ENCODE data around the gene SDK2.

SDK2 gene

DNA sequence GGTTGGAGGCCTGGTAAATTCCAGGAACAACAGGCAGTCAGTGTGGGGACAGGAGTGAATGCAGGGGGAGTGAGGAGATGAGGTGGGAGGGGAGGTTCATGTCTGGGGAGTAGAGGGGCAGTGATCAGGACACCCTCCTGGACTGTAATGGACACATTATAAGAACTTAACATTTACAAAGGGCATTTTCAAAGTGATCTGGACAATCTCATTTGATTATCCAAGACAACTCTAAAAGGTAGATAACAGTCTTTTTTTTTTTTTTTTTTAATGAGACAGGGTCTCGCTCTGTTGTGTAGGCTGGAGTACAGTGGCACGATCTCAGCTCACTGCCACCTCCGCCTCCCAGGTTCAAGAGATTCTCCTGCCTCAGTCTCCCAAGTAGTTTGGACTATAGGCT, 5.7 kb downstream of the SDK2 start:
- FAIRE-seq (no peak), DNase-seq (ENCODE audit: insufficient read length, low spot score) (no peak)
- no peak for TF ChIP-seq POLR2A (IDR thresholded peaks at IDR 0.05; ENCODE audit: low read depth, low read length)
- no peak for TF ChIP-seq SPI1 (IDR thresholded peaks at IDR 0.05; ENCODE audit: low read depth, low read length)
- TF ChIP-seq PAX5 (IDR thresholded peaks at IDR 0.05; ENCODE audit: insufficient read depth, low read length, severe bottlenecking) = no peak
- TF ChIP-seq POLR2AphosphoS5 (IDR thresholded peaks at IDR 0.05; ENCODE audit: low read depth, low read length) = no peak
- TF ChIP-seq TAF1 (IDR thresholded peaks at IDR 0.05; ENCODE audit: low read depth, low read length) = no peak
- no peak for TF ChIP-seq POU2F2 (IDR thresholded peaks at IDR 0.05; ENCODE audit: low read depth, low read length)

DNA sequence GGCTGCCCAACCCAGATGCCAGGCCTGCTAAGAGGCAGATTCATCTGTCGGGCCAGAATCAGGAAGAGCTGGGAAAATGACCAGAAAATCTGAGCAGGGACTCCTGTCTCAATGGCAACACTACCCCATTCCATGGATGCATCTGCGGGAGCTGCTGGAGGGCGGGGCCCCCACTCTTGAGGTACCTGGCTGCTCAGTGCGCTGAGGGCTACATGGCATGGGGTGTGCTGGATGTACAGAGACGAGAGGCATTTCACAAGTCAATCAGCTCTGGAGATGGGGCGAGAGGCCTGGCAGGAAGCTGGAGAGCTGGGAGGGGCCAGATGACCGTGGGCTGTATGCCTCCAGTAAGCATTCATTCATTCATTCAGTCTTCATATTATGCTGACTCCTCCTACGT, 6.4 kb downstream of the SDK2 start:
- DNase-seq (ENCODE audit: insufficient read length, low spot score) (no peak), FAIRE-seq (no peak)
- TF ChIP-seq POU2F2 (IDR thresholded peaks at IDR 0.05; ENCODE audit: low read depth, low read length) (no peak), PAX5 (IDR thresholded peaks at IDR 0.05; ENCODE audit: insufficient read depth, low read length, severe bottlenecking) (no peak), TAF1 (IDR thresholded peaks at IDR 0.05; ENCODE audit: low read depth, low read length) (no peak), POLR2A (IDR thresholded peaks at IDR 0.05; ENCODE audit: low read depth, low read length) (no peak), SPI1 (IDR thresholded peaks at IDR 0.05; ENCODE audit: low read depth, low read length) (no peak), POLR2AphosphoS5 (IDR thresholded peaks at IDR 0.05; ENCODE audit: low read depth, low read length) (no peak)

DNA sequence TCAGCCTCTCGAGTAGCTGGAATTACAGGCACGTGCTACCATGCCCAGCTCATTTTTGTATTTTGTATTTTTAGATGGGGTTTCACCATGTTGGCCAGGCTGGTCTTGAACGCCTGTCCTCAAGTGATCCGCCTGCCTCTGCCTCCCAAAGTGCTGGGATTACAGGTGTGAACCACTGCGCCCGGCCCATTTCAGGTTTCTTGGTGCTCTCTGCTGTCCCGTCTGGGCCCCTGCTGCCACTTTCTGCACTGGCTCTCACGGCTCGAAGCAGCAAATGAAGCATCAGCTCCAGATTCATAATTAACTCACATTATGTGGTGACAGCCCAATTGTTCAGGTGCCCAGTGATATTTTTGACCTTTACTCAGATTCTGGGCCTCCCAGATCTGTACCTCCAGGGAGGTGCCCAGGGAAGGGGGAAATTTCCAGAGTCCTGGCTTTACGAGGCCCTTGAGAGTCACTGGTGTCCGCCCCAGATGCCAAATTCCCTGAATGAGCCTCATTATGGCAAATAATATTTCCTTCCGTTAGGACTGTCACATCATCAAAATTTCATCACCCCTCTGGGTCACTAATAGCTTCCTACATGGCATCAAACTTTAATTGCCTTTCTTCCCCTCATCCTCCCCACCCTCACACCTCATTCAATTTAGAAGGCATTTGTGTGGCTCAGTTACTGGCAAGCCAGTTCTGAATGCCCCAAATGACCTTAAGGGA, 9.0 kb downstream of the SDK2 start:
- TF ChIP-seq TAF1 (IDR thresholded peaks at IDR 0.05; ENCODE audit: low read depth, low read length) = no peak
- no peak for TF ChIP-seq POLR2AphosphoS5 (IDR thresholded peaks at IDR 0.05; ENCODE audit: low read depth, low read length)
- TF ChIP-seq SPI1 (IDR thresholded peaks at IDR 0.05; ENCODE audit: low read depth, low read length) = no peak
- no peak for FAIRE-seq
- DNase-seq (ENCODE audit: insufficient read length, low spot score) = no peak

DNA sequence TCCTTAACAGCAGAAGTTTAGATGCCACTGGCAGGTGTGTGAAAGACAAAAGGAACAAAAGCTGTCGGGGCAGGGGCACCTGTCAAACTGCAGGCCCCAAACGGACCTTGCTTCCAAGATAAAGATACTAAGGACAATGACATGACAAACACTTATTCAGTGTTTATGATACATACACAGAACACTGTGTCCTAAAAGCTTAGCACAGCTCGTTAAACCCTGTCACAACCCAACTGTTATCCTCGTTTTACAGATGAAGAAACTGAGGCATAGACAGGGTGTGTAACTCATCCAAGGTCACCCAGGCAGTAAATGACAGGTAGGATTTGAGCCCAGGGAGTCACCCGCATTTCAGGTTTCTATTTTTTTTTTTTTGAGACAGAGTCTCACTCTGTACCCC, 9.6 kb downstream of the SDK2 start:
- TF ChIP-seq SPI1 (IDR thresholded peaks at IDR 0.05; ENCODE audit: low read depth, low read length) (no peak), POLR2AphosphoS5 (IDR thresholded peaks at IDR 0.05; ENCODE audit: low read depth, low read length) (no peak), TAF1 (IDR thresholded peaks at IDR 0.05; ENCODE audit: low read depth, low read length) (no peak), POLR2A (IDR thresholded peaks at IDR 0.05; ENCODE audit: low read depth, low read length) (no peak), POU2F2 (IDR thresholded peaks at IDR 0.05; ENCODE audit: low read depth, low read length) (no peak), PAX5 (IDR thresholded peaks at IDR 0.05; ENCODE audit: insufficient read depth, low read length, severe bottlenecking) (no peak)
- DNase-seq (ENCODE audit: insufficient read length, low spot score) = no peak
- no peak for FAIRE-seq

- DNase-seq (ENCODE audit: insufficient read length, low spot score) = no peak
These were observed 10.5 kb downstream of the SDK2 start for GRCh38 chr17:73633736-73634135.

DNA sequence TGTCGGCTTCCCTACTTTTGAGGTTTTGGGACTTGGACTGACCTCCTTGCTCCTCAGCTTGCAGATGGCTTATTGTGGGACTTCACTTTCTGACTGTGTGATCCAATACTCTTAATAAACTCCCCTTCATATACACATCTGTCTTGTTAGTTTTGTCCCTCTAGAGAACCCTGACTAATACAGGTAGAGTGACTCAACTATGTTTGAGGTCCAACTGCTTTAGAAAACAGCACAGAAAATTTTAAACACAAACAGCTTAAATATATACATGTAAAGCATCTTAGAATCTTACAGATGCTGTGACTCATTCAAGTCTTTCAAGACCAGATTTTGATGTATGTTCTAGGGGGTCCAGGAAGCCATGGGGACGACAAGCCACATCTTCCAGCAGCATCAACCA, 11.7 kb downstream of the SDK2 start:
- DNase-seq (ENCODE audit: insufficient read length, low spot score) (no peak), FAIRE-seq (no peak)
- TF ChIP-seq POLR2AphosphoS5 (IDR thresholded peaks at IDR 0.05; ENCODE audit: low read depth, low read length) (no peak), POU2F2 (IDR thresholded peaks at IDR 0.05; ENCODE audit: low read depth, low read length) (no peak), POLR2A (IDR thresholded peaks at IDR 0.05; ENCODE audit: low read depth, low read length) (no peak), TAF1 (IDR thresholded peaks at IDR 0.05; ENCODE audit: low read depth, low read length) (no peak), SPI1 (IDR thresholded peaks at IDR 0.05; ENCODE audit: low read depth, low read length) (no peak), PAX5 (IDR thresholded peaks at IDR 0.05; ENCODE audit: insufficient read depth, low read length, severe bottlenecking) (no peak)

More at GRCh38 chr17:73633736-73634135, 10.5 kb downstream of the SDK2 start:
- no peak for FAIRE-seq
- TF ChIP-seq POLR2AphosphoS5 (IDR thresholded peaks at IDR 0.05; ENCODE audit: low read depth, low read length) (no peak), TAF1 (IDR thresholded peaks at IDR 0.05; ENCODE audit: low read depth, low read length) (no peak), SPI1 (IDR thresholded peaks at IDR 0.05; ENCODE audit: low read depth, low read length) (no peak), PAX5 (IDR thresholded peaks at IDR 0.05; ENCODE audit: insufficient read depth, low read length, severe bottlenecking) (no peak)

DNA sequence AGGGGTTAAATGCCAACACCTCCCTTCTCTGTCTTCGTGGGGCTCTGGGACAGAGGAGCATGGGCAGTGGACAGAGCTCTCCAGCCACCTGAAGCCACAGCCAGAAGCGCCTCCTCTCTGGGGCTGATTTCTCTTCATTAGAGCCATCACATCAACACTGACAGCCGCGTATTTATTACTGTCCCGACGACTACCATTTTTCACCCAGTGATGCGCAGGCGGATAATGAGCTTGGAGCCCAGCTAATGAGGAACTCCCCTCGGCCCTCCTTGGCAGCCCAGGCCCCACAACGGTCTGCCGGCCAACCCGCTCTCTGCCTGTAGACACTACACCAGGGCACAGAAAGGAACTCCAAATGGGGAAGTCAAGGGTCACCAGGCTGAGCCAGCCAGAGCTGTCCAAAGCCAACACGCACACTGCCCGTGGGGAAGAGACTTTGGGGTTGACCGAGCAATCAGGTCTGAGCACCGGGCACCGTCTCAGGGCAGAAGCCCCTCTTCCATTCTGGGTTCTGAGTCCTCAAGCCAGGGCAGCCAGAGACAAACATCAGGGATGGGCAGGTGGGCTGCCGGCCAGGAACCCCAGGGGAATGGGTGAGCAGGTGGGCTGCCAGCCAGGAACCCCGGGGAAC, 13.2 kb downstream of the SDK2 start:
- no peak for FAIRE-seq
- TF ChIP-seq POLR2A (IDR thresholded peaks at IDR 0.05; ENCODE audit: low read depth, low read length) (no peak), POLR2AphosphoS5 (IDR thresholded peaks at IDR 0.05; ENCODE audit: low read depth, low read length) (no peak), PAX5 (IDR thresholded peaks at IDR 0.05; ENCODE audit: insufficient read depth, low read length, severe bottlenecking) (no peak), POU2F2 (IDR thresholded peaks at IDR 0.05; ENCODE audit: low read depth, low read length) (no peak), TAF1 (IDR thresholded peaks at IDR 0.05; ENCODE audit: low read depth, low read length) (no peak), SPI1 (IDR thresholded peaks at IDR 0.05; ENCODE audit: low read depth, low read length) (no peak)
- no peak for DNase-seq (ENCODE audit: insufficient read length, low spot score)

GRCh38 chr17:73630531-73630930, 13.7 kb downstream of the SDK2 start:
- TF ChIP-seq PAX5 (IDR thresholded peaks at IDR 0.05; ENCODE audit: insufficient read depth, low read length, severe bottlenecking) (no peak), POU2F2 (IDR thresholded peaks at IDR 0.05; ENCODE audit: low read depth, low read length) (no peak), TAF1 (IDR thresholded peaks at IDR 0.05; ENCODE audit: low read depth, low read length) (no peak), POLR2AphosphoS5 (IDR thresholded peaks at IDR 0.05; ENCODE audit: low read depth, low read length) (no peak), SPI1 (IDR thresholded peaks at IDR 0.05; ENCODE audit: low read depth, low read length) (no peak), POLR2A (IDR thresholded peaks at IDR 0.05; ENCODE audit: low read depth, low read length) (no peak)
- DNase-seq (ENCODE audit: insufficient read length, low spot score) = no peak
- FAIRE-seq = no peak

DNA sequence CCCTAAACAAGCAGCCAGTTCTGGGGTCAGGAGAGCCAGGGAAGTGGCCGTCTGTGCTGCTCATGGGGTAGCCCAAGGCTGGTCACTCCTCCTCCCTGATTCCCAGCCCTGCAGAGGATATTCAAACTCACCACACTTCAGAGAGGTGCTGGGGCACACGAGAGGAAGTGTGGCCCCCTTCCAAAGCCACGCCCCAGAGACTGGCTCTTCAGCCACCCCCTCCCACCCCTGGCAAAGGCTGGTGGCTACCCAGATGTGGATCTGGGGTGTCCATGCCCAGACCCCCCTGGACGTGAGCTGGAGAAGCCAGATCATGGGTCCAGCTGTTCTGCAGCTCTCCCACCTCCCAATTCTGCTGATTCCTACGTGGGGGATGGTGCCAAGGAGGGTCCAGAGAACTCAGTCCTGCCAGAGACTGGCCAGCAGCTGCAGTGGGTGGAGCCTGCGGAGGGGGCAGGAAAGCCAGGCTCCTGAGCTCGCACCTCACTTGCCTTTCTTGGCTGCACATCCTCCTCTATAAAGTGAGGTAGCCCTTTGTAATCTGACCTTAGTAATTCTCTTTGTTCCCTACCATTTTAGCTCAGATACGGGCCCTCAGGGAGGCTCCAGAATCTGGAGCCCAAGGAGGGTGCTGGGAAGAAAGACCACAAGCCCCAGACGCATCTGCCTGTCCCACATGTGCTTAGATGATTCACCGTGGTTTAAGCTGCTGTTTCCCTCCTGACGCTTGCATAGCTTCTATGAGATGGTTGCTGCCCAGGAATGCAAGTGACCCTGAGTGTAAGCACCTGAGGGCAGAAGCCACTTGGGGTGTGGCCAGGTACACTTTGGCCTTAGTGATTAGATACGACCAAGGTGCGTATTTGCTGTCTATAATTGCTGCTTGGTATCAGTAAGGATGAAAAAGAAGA, 15.3 kb downstream of the SDK2 start:
- DNase-seq (ENCODE audit: insufficient read length, low spot score) (no peak), FAIRE-seq (no peak)
- TF ChIP-seq POLR2A (IDR thresholded peaks at IDR 0.05; ENCODE audit: low read depth, low read length) (no peak), POLR2AphosphoS5 (IDR thresholded peaks at IDR 0.05; ENCODE audit: low read depth, low read length) (no peak), PAX5 (IDR thresholded peaks at IDR 0.05; ENCODE audit: insufficient read depth, low read length, severe bottlenecking) (no peak), TAF1 (IDR thresholded peaks at IDR 0.05; ENCODE audit: low read depth, low read length) (no peak), SPI1 (IDR thresholded peaks at IDR 0.05; ENCODE audit: low read depth, low read length) (no peak), POU2F2 (IDR thresholded peaks at IDR 0.05; ENCODE audit: low read depth, low read length) (no peak)
